PC-3 (cell line): ENCODE measurements around the gene RGMB. TPM values are rescaled to one million over a fixed set of nuclear protein-coding genes. Genes with fewer than 3 reads are reported as not detected.

Experiments
- ATAC-seq: fragments of 200-7000 bp; cut with Tn5 transposase; 2 replicates; pipeline ENCODE4 v1.9.1; 2020; ENCODE audit warnings: mild to moderate bottlenecking, moderate library complexity
- BruUV-seq: library from RNA; stranded (reverse); fragments of 400-500 nt; replicated peaks from 2 replicates; lab custom pipeline; 2021; lab: Mats Ljungman, UMichigan
- CTCF ChIA-PET: fragments of 300-600 bp; sonication (Branson Sonifier 250); formaldehyde crosslinking; loops from one replicate; lab custom pipeline; 2022; ENCODE audit warnings: antibody characterized with exemption; lab: Charles Lee
- POLR2A ChIA-PET: fragments of 300-600 bp; sonication (Branson Sonifier 250); formaldehyde crosslinking; loops from one replicate; lab custom pipeline; 2022; ENCODE audit warnings: antibody characterized with exemption; ENCODE audit not compliant: unreplicated experiment; lab: Charles Lee
- DNase-seq: peaks from one replicate; pipeline ENCODE4 v3.0.0-alpha.2; 2015
- H2AFZ ChIP-seq: fragments of 300-600 bp; sonication (generic); 2 replicates; pipeline ENCODE4 v1.6.0; 2016; ENCODE audit warnings: antibody characterized with exemption, low read length
- H3F3A ChIP-seq: fragments of 300-600 bp; sonication (generic); one replicate; pipeline ENCODE4 v1.6.0; 2017; ENCODE audit warnings: antibody characterized with exemption, low read length, control low read depth, mild to moderate bottlenecking; ENCODE audit not compliant: unreplicated experiment
- H3K27ac ChIP-seq: fragments of 300-600 bp; sonication (generic); 2 replicates; pipeline ENCODE4 v1.5.1; 2016; ENCODE audit warnings: mild to moderate bottlenecking, low read length
- H3K27me3 ChIP-seq: fragments of 300-600 bp; sonication (generic); 2 replicates; pipeline ENCODE4 v1.6.1; 2016; ENCODE audit warnings: low read length, mixed read lengths
- H3K36me3 ChIP-seq: fragments of 300-600 bp; sonication (generic); 2 replicates; pipeline ENCODE4 v1.6.1; 2016; ENCODE audit warnings: low read depth, mixed run types, low read length, mixed read lengths
- H3K4me1 ChIP-seq: fragments of 300-600 bp; sonication (generic); 2 replicates; pipeline ENCODE4 v1.5.1; 2016; ENCODE audit warnings: low read length; ENCODE audit not compliant: insufficient read depth
- H3K4me2 ChIP-seq: fragments of 300-600 bp; sonication (generic); 2 replicates; pipeline ENCODE4 v1.6.0; 2016; ENCODE audit warnings: low read length
- H3K4me3 ChIP-seq: fragments of 300-600 bp; sonication (generic); 2 replicates; pipeline ENCODE4 v1.5.1; 2016; ENCODE audit warnings: mild to moderate bottlenecking, low read length, mixed read lengths
- H3K79me2 ChIP-seq: fragments of 300-600 bp; sonication (generic); 2 replicates; pipeline ENCODE4 v1.6.1; 2017; ENCODE audit warnings: low read length, mixed read lengths
- H3K9ac ChIP-seq: fragments of 300-600 bp; sonication (generic); 2 replicates; pipeline ENCODE4 v1.6.0; 2016; ENCODE audit warnings: mild to moderate bottlenecking, low read length
- H3K9me2 ChIP-seq: fragments of 300-600 bp; sonication (generic); replicated peaks from 2 replicates; pipeline ENCODE4 v1.6.1; 2016; ENCODE audit warnings: mixed run types, low read length, mixed read lengths
- H3K9me3 ChIP-seq: fragments of 300-600 bp; sonication (generic); 2 replicates; pipeline ENCODE4 v1.6.1; 2016; ENCODE audit warnings: low read length, mixed read lengths
- H4K20me1 ChIP-seq: fragments of 300-600 bp; sonication (generic); 2 replicates; pipeline ENCODE4 v1.6.1; 2016; ENCODE audit warnings: low read length, mixed read lengths
- EZH2 ChIP-seq: fragments of 300-600 bp; sonication (generic); IDR thresholded peaks from one replicate; pipeline ENCODE4 v1.6.1; 2017; ENCODE audit warnings: antibody characterized with exemption, mild to moderate bottlenecking, low read length; ENCODE audit not compliant: unreplicated experiment
- EZH2phosphoT487 ChIP-seq: fragments of 300-600 bp; sonication (generic); IDR thresholded peaks from 2 replicates; pipeline ENCODE4 v1.6.1; 2018; ENCODE audit warnings: mild to moderate bottlenecking, antibody characterized with exemption, low read length, borderline replicate concordance
- intact Hi-C: fragments of 100-400 bp; cut with micrococcal nuclease; formaldehyde crosslinking; loops from 2 replicates; pipeline ENCODE4 v1.9.0; 2023
- total RNA-seq: library from RNA; depleted of rRNA; stranded (reverse); fragments of >200 nt; gene quantifications from 2 replicates; pipeline ENCODE4 v1.2.3, GENCODE V29; 2014
- TF ChIP-seq, protein P1 (sequence below): fragments of 300-600 bp; sonication (generic); conservative IDR thresholded peaks from 2 replicates; pipeline ENCODE4 v1.5.1; 2017; ENCODE audit warnings: antibody characterized with exemption, low read depth, mild to moderate bottlenecking, low read length

Gene RGMB
- total RNA-seq, 1 experiment from 2014 or later: 31.1 TPM

DNA sequence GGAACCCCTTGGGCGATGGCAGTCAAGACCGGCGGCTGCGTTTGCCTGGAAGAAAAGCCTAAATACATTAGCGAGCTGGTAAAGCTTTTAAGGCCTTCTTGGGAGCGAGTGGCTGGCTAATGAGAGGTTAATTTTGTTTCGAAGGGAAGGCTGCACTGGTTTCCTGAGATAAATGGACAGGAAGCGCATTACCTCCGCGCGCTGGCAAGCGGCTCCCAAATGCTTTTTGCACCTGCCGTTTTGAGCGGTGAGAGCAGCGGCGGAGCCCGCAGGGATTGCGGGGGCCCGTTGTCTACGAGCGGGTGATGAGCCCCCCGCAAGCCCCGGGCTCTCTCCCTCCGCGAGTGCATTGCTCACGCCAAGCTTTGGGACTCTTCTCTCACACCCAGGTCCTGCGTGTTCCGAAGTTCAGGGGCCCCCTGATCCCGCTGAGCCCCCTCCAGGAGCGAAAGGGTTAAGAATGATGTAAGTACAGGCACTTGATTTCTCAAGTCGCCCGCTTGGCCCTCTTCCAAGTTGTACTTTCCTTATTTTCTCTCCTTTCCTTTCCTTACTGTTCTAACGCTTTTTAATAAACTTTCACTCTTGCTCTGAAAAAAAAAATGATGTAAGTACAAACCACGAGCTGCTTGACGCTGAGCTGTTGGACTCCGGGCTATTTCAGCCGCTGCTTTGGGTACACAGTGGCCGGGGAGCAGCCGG, 3.1 kb upstream of the RGMB start:
- Histone ChIP-seq H3K9me3 (no peaks in the 10 kb centered on the region), H3K4me2 (peak overlapping the region; percentile 90), H3K9ac (peak overlapping the region; percentile 44), H3K79me2 (peaks cover 37% of the 10 kb centered on the region), H3K36me3 (no peaks in the 10 kb centered on the region), H3K4me3 (peak overlapping the region; percentile 89), H4K20me1 (peaks cover 10% of the 10 kb centered on the region), H2AFZ (peak overlapping the region; percentile 86), H3K27me3 (no peaks in the 10 kb centered on the region), H3K9me2 (no peaks in the 10 kb centered on the region), H3F3A (no peaks in the 10 kb centered on the region), H3K4me1 (peaks cover 13% of the 10 kb centered on the region), H3K27ac (peak overlapping the region; percentile 11)
- intact Hi-C loops: loop anchor here (2.0 to 10.0 kb wide), 9 partner anchors 198 to 1546 kb away; no protein-coding TSS in a partner anchor
- CTCF ChIA-PET: interaction anchor here (0.5 to 4.3 kb wide), 6 partner anchors 10 to 1421 kb away, joined by 3 to 37 read pairs (median 4); no protein-coding TSS in a partner anchor
- POLR2A ChIA-PET: interaction anchor here (0.5 to 1.0 kb wide), 3 partner anchors 16 to 647 kb away, joined by 3 to 10 read pairs (median 5); no protein-coding TSS in a partner anchor
- ATAC-seq (no peak), DNase-seq (peak; percentile 55)
- TF ChIP-seq EZH2phosphoT487: no peak
- TF ChIP-seq EZH2: no peak
- TF ChIP-seq, protein P1, sequence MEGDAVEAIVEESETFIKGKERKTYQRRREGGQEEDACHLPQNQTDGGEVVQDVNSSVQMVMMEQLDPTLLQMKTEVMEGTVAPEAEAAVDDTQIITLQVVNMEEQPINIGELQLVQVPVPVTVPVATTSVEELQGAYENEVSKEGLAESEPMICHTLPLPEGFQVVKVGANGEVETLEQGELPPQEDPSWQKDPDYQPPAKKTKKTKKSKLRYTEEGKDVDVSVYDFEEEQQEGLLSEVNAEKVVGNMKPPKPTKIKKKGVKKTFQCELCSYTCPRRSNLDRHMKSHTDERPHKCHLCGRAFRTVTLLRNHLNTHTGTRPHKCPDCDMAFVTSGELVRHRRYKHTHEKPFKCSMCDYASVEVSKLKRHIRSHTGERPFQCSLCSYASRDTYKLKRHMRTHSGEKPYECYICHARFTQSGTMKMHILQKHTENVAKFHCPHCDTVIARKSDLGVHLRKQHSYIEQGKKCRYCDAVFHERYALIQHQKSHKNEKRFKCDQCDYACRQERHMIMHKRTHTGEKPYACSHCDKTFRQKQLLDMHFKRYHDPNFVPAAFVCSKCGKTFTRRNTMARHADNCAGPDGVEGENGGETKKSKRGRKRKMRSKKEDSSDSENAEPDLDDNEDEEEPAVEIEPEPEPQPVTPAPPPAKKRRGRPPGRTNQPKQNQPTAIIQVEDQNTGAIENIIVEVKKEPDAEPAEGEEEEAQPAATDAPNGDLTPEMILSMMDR: no peak
- BruUV-seq: no TSS peak

DNA sequence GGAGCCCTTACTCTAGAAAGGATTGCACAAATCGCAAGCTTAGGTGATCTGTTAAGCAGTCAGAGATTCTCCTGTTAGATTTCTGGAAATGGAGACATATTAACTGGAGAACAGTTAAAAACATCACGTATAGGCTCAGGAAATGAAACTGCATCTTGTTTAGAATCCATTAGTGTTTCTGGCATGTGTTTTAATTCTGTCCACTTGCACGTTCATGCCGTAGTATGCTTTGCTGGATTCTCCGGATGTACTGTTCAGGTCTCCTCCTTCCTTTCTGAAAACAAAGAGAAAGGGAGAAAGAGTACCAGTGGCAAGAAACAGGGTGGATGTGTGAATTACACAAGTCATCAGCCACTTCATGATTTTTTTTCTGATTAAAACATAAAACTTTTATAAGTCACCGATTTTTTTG, 2.5 kb upstream of the RGMB start:
- intact Hi-C loops: loop anchor here (1.0 to 10.0 kb wide), 12 partner anchors 25 to 1546 kb away; no protein-coding TSS in a partner anchor

More for the DNA sequence above, 2.5 kb upstream of the RGMB start:
- H3K79me2 ChIP-seq: peaks cover 42% of the 10 kb centered on the region
- peak overlapping the region; percentile 86 for H2AFZ ChIP-seq
- no peaks in the 10 kb centered on the region for H3K9me2 ChIP-seq
- H3K9ac ChIP-seq: peak overlapping the region; percentile 44
- TF ChIP-seq, protein P1: no peak
- no peak for TF ChIP-seq EZH2phosphoT487
- H3K4me3 ChIP-seq: peak overlapping the region; percentile 89
- ChIA-PET POLR2A (interaction anchor here (0.7 to 1.0 kb wide), 2 partner anchors 356 to 647 kb away, joined by 5 to 10 read pairs; no protein-coding TSS in a partner anchor), CTCF (interaction anchor here (0.6 to 4.3 kb wide), 5 partner anchors 16 to 1422 kb away, joined by 3 to 37 read pairs (median 3); no protein-coding TSS in a partner anchor)
- H3K4me1 ChIP-seq: peaks cover 16% of the 10 kb centered on the region
- no peaks in the 10 kb centered on the region for H3F3A ChIP-seq
- BruUV-seq: no TSS peak
- no peaks in the 10 kb centered on the region for H3K36me3 ChIP-seq
- H4K20me1 ChIP-seq: peaks cover 16% of the 10 kb centered on the region
- no peak for ATAC-seq
- peak overlapping the region; percentile 11 for H3K27ac ChIP-seq
- H3K27me3 ChIP-seq: no peaks in the 10 kb centered on the region
- no peaks in the 10 kb centered on the region for H3K9me3 ChIP-seq
- DNase-seq: no peak
- H3K4me2 ChIP-seq: peak overlapping the region; percentile 90
